8988T (cell line): ENCODE results near the gene TBCD.

Experiments used
- DNase-seq: peaks from one replicate; pipeline ENCODE4 v3.0.0; 2011

The TBCD gene

GRCh38 chr17:82835766-82836512 lies 84.1 kb downstream of the TBCD start:
- DNase-seq: no peak

- DNase-seq: no peak
Observed at GRCh38 chr17:82836823-82837357, 85.0 kb downstream of the TBCD start.

GRCh38 chr17:82837586-82838320 lies 85.9 kb downstream of the TBCD start:
- DNase-seq: no peak

- DNase-seq: no peak
Observed at GRCh38 chr17:82838386-82839063, 86.7 kb downstream of the TBCD start.

GRCh38 chr17:82839617-82840292 lies 87.9 kb downstream of the TBCD start, which contains the start of gene ZNF750:
TSS of gene ZNF750 (minus strand) at chr17:82840022. CDS start at chr17:82832454, 7,568 bp downstream.
- no peak for DNase-seq

- DNase-seq: no peak
Observed at GRCh38 chr17:82840431-82840831, 88.6 kb downstream of the TBCD start.

- no peak for DNase-seq
Observed at GRCh38 chr17:82841921-82842596, 90.2 kb downstream of the TBCD start.

GRCh38 chr17:82843904-82844680 lies 92.2 kb downstream of the TBCD start:
- DNase-seq: no peak

GRCh38 chr17:82844796-82845162 lies 92.9 kb downstream of the TBCD start:
- no peak for DNase-seq

- no peak for DNase-seq
Observed at GRCh38 chr17:82845163-82845807, 93.4 kb downstream of the TBCD start.

- DNase-seq: no peak
Observed at GRCh38 chr17:82846061-82846691, 94.3 kb downstream of the TBCD start.

- no peak for DNase-seq
Observed at GRCh38 chr17:82848022-82848592, 96.2 kb downstream of the TBCD start.

- no peak for DNase-seq
Observed at GRCh38 chr17:82849076-82849945, 97.4 kb downstream of the TBCD start.

- no peak for DNase-seq
Observed at GRCh38 chr17:82851381-82851780, 99.5 kb downstream of the TBCD start.

GRCh38 chr17:82854226-82854625 lies 102.4 kb downstream of the TBCD start:
- no peak for DNase-seq

- no peak for DNase-seq
Observed at GRCh38 chr17:82856361-82856760, 104.5 kb downstream of the TBCD start.

- DNase-seq: no peak
Observed at GRCh38 chr17:82858376-82859126, 106.7 kb downstream of the TBCD start.
